K562 (cell line): Measurements from ENCODE around the gene SCFD2. TPM values are rescaled to one million over a fixed set of nuclear protein-coding genes. Genes with fewer than 3 reads are reported as not detected.

Experiments used
- FOXK2 ChIP-seq, 2 experiments: fragments of 450-650 bp; IDR thresholded peaks in 1 of 2; conservative IDR thresholded peaks in 1 of 2; 2 replicates each; pipeline ENCODE4 v1.6.1; 2016; ENCODE audit warnings: low read depth in 2 of 2, mild to moderate bottlenecking in 1 of 2
- polyA plus RNA-seq, 8 experiments: library from polyadenylated mRNA; depleted of rRNA in 4 of 8; stranded (reverse) in 5 of 8; unstranded in 3 of 8; fragments of >200 nt; fragmentation: Nextera tagmentation in 2 of 8; fragmentation: Illumina TruSeq in 1 of 8; extraction: Ambion mirVana in 2 of 8; extraction: Trizol in 1 of 8; gene quantifications; 2 replicates each; pipeline versions ENCODE4 v1.2.1 to v1.2.3, GENCODE V29; 2011 to 2014; ENCODE audit warnings: inconsistent platforms in 1 of 8, missing spikeins in 1 of 8
- total RNA-seq, 7 experiments: library from RNA; depleted of rRNA in 6 of 7; stranded (reverse); fragments of >200 nt in 6 of 7; fragmentation: Illumina TruSeq in 2 of 7; extraction: Trizol in 2 of 7; gene quantifications; 2 replicates each; pipeline versions ENCODE4 v1.2.1 to v1.2.3, GENCODE V29; 2011 to 2021; ENCODE audit warnings: low replicate concordance in 1 of 7
- TF ChIP-seq, protein P1 (sequence below): fragments of 250-450 bp; sonication (Bioruptor Pico); IDR thresholded peaks from 2 replicates; pipeline ENCODE4 v1.8.0; 2022; ENCODE audit warnings: inconsistent platforms
- TF ChIP-seq, protein P2 (sequence below): fragments of 250-450 bp; sonication (Bioruptor Pico); IDR thresholded peaks from 2 replicates; pipeline ENCODE4 v1.9.0; 2021; ENCODE audit warnings: mild to moderate bottlenecking, inconsistent platforms
- TF ChIP-seq, protein P3 (sequence below), 2 experiments: fragments of 450-650 bp; IDR thresholded peaks; 2 replicates each; pipeline ENCODE4 v1.6.1; 2018; ENCODE audit warnings: mild to moderate bottlenecking in 2 of 2, low read depth in 1 of 2; ENCODE audit not compliant: partially characterized antibody in 2 of 2

SCFD2 gene
- total and polyA plus RNA-seq, 9 of the 15 experiments (the other 6 are each of a cell fraction or from before 2014, with no cell fraction given), result 5.7 to 30.3 (median 22.8) TPM

DNA sequence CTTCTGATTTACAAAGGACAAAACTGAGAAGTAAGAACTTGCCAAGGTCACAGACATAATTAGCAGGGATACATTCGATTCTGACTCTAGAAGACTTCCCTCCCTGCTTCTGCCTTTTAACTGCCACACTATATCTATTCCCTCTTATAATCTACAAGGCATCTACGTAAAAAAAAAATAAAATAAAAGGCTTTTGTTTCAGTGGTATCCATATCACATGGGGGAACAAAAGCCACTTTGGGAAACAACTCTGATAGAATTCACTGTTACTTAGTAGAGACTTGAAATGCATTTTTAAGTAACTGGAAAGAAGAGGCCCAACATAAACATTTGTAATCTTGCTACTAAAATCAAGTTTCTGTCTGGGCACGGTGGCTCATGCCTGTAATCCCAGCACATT lies 247.2 kb downstream of the SCFD2 start (continued):
- TF ChIP-seq, protein P1, sequence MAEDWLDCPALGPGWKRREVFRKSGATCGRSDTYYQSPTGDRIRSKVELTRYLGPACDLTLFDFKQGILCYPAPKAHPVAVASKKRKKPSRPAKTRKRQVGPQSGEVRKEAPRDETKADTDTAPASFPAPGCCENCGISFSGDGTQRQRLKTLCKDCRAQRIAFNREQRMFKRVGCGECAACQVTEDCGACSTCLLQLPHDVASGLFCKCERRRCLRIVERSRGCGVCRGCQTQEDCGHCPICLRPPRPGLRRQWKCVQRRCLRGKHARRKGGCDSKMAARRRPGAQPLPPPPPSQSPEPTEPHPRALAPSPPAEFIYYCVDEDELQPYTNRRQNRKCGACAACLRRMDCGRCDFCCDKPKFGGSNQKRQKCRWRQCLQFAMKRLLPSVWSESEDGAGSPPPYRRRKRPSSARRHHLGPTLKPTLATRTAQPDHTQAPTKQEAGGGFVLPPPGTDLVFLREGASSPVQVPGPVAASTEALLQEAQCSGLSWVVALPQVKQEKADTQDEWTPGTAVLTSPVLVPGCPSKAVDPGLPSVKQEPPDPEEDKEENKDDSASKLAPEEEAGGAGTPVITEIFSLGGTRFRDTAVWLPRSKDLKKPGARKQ (CRISPR knock-in tag), result no peak
- TF ChIP-seq, protein P2, sequence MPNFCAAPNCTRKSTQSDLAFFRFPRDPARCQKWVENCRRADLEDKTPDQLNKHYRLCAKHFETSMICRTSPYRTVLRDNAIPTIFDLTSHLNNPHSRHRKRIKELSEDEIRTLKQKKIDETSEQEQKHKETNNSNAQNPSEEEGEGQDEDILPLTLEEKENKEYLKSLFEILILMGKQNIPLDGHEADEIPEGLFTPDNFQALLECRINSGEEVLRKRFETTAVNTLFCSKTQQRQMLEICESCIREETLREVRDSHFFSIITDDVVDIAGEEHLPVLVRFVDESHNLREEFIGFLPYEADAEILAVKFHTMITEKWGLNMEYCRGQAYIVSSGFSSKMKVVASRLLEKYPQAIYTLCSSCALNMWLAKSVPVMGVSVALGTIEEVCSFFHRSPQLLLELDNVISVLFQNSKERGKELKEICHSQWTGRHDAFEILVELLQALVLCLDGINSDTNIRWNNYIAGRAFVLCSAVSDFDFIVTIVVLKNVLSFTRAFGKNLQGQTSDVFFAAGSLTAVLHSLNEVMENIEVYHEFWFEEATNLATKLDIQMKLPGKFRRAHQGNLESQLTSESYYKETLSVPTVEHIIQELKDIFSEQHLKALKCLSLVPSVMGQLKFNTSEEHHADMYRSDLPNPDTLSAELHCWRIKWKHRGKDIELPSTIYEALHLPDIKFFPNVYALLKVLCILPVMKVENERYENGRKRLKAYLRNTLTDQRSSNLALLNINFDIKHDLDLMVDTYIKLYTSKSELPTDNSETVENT (CRISPR knock-in tag), result no peak
- no peak for TF ChIP-seq FOXK2 (conservative IDR thresholded peaks at IDR 0.05 in 1 of 2, IDR thresholded peaks at IDR 0.05 in 1 of 2; ENCODE audit: low read depth in 2 of 2)
- TF ChIP-seq, protein P3, sequence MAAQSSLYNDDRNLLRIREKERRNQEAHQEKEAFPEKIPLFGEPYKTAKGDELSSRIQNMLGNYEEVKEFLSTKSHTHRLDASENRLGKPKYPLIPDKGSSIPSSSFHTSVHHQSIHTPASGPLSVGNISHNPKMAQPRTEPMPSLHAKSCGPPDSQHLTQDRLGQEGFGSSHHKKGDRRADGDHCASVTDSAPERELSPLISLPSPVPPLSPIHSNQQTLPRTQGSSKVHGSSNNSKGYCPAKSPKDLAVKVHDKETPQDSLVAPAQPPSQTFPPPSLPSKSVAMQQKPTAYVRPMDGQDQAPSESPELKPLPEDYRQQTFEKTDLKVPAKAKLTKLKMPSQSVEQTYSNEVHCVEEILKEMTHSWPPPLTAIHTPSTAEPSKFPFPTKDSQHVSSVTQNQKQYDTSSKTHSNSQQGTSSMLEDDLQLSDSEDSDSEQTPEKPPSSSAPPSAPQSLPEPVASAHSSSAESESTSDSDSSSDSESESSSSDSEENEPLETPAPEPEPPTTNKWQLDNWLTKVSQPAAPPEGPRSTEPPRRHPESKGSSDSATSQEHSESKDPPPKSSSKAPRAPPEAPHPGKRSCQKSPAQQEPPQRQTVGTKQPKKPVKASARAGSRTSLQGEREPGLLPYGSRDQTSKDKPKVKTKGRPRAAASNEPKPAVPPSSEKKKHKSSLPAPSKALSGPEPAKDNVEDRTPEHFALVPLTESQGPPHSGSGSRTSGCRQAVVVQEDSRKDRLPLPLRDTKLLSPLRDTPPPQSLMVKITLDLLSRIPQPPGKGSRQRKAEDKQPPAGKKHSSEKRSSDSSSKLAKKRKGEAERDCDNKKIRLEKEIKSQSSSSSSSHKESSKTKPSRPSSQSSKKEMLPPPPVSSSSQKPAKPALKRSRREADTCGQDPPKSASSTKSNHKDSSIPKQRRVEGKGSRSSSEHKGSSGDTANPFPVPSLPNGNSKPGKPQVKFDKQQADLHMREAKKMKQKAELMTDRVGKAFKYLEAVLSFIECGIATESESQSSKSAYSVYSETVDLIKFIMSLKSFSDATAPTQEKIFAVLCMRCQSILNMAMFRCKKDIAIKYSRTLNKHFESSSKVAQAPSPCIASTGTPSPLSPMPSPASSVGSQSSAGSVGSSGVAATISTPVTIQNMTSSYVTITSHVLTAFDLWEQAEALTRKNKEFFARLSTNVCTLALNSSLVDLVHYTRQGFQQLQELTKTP (IDR thresholded peaks at IDR 0.05; ENCODE audit: low read depth in 1 of 2, partially characterized antibody in 2 of 2), result no peak
